Panc1 (cell line): ENCODE data around the gene CEP162. TPM values are rescaled to one million over a fixed set of nuclear protein-coding genes. Genes with fewer than 3 reads are reported as not detected.
"Not testable (repeated sequence)": the region's sequence is repeated elsewhere in the genome, so short reads cannot be mapped to it uniquely, and the experiment has no call there.

ENCODE experiments used
- ATAC-seq: fragments of 200-7000 bp; cut with Tn5 transposase; 2 replicates; pipeline ENCODE4 v1.9.1; 2020; ENCODE audit warnings: mild to moderate bottlenecking, moderate library complexity
- BruUV-seq: library from RNA; stranded (reverse); fragments of 400-500 nt; replicated peaks from 2 replicates; lab custom pipeline; 2021; lab: Mats Ljungman, UMichigan
- CTCF ChIA-PET: fragments of 300-600 bp; sonication (Branson Sonifier 250); formaldehyde crosslinking; loops from one replicate; lab custom pipeline; 2022; ENCODE audit warnings: antibody characterized with exemption; lab: Charles Lee
- POLR2A ChIA-PET: fragments of 300-600 bp; sonication (Branson Sonifier 250); formaldehyde crosslinking; loops from one replicate; lab custom pipeline; 2022; ENCODE audit warnings: antibody characterized with exemption; lab: Charles Lee
- DNase-seq: peaks from one replicate; pipeline ENCODE4 v3.0.0-alpha.2; 2010; ENCODE audit warnings: low read depth, low spot score
- H3K27ac ChIP-seq: 2 replicates; pipeline ENCODE4 v1.5.1; 2011; ENCODE audit warnings: mild to moderate bottlenecking, low read length, inconsistent platforms
- H3K27me3 ChIP-seq: fragments of 200-500 bp; sonication (Bioruptor generic); 2 replicates; pipeline ENCODE4 v1.6.0; 2014; ENCODE audit warnings: low read length, inconsistent platforms; ENCODE audit not compliant: control insufficient read depth, insufficient read depth
- H3K36me3 ChIP-seq: fragments of 200-500 bp; sonication (Bioruptor generic); 2 replicates; pipeline ENCODE4 v1.5.1; 2014; ENCODE audit warnings: inconsistent platforms, mild to moderate bottlenecking, low read length, moderate library complexity; ENCODE audit not compliant: control insufficient read depth, insufficient read depth
- H3K4me1 ChIP-seq: 2 replicates; pipeline ENCODE4 v1.5.1; 2011; ENCODE audit warnings: inconsistent platforms, mild to moderate bottlenecking, low read length, moderate library complexity; ENCODE audit not compliant: control insufficient read depth, insufficient read depth
- H3K4me3 ChIP-seq, 2 experiments: 2 replicates each; pipeline ENCODE4 v1.5.1; 2011 to 2012; ENCODE audit warnings: low read depth in 2 of 2, low read length in 2 of 2, mild to moderate bottlenecking in 2 of 2, inconsistent platforms in 1 of 2, moderate library complexity in 1 of 2
- H3K9me3 ChIP-seq: fragments of 200-500 bp; sonication (Bioruptor generic); 2 replicates; pipeline ENCODE4 v1.5.1; 2014; ENCODE audit warnings: low read depth, mild to moderate bottlenecking, inconsistent platforms, low read length, moderate library complexity; ENCODE audit not compliant: control insufficient read depth, insufficient read depth
- POLR2AphosphoS5 ChIP-seq: IDR thresholded peaks from 2 replicates; pipeline ENCODE4 v1.6.1; 2012; ENCODE audit warnings: mild to moderate bottlenecking, low read depth, low read length, moderate library complexity
- SIN3A ChIP-seq: IDR thresholded peaks from 2 replicates; pipeline ENCODE4 v1.6.1; 2012; ENCODE audit warnings: low read depth, mild to moderate bottlenecking, low read length, moderate library complexity, borderline replicate concordance; ENCODE audit not compliant: insufficient read depth
- TCF7L2 ChIP-seq: IDR thresholded peaks from 2 replicates; pipeline ENCODE4 v1.6.1; 2011; ENCODE audit warnings: mild to moderate bottlenecking, low read depth, low read length, inconsistent platforms
- in situ Hi-C: cut with HindIII; loops from 2 replicates; pipeline ENCODE4 v1.10.0; 2016; ENCODE audit warnings: low sequenced_read_pairs, low pct_unique_long_range_greater_than_20kb
- intact Hi-C: fragments of 100-400 bp; cut with micrococcal nuclease; formaldehyde crosslinking; loops from one replicate; pipeline ENCODE4 v1.10.0; 2022; ENCODE audit not compliant: unreplicated experiment
- total RNA-seq: library from RNA; stranded (reverse); gene quantifications from one replicate; pipeline ENCODE4 v1.2.1, GENCODE V29; 2021; ENCODE audit not compliant: unreplicated experiment
- TF ChIP-seq, protein P1 (sequence below): fragments of 450-650 bp; IDR thresholded peaks from 2 replicates; pipeline ENCODE4 v1.5.1; 2017; ENCODE audit warnings: mild to moderate bottlenecking
- TF ChIP-seq, protein P2 (sequence below), 2 experiments: IDR thresholded peaks; 2 replicates each; pipeline ENCODE4 v1.6.1; 2011 to 2012; ENCODE audit warnings: low read depth in 2 of 2, control low read depth in 1 of 2, low read length in 1 of 2, mild to moderate bottlenecking in 1 of 2, moderate library complexity in 1 of 2; ENCODE audit not compliant: insufficient read depth in 1 of 2

Gene CEP162
- total RNA-seq, 1 experiment from 2014 or later, result 5.3 TPM

DNA sequence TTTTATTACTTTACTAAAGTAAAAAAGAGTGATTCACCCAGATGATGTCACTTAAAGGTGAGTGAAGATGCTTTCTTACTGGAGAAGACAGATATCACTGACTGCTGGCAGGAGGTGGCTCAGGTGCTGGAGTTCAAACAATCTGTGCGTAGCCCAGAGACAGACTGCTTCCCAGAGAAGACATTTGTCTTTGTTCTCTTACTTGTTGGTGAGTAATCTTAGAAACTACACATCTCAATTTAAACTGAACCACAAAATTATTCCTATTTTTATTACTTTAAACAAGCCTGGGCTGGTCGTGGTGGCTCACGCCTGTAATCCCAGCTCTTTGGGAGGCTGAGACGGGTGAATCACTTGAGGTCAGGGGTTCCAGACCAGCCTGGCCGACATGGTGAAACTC, 92.2 kb downstream of the CEP162 start:
- no peak overlapping the region for H3K4me3 ChIP-seq
- POLR2A ChIA-PET, result no interaction called here
- no peak for DNase-seq
- TF ChIP-seq, protein P1, sequence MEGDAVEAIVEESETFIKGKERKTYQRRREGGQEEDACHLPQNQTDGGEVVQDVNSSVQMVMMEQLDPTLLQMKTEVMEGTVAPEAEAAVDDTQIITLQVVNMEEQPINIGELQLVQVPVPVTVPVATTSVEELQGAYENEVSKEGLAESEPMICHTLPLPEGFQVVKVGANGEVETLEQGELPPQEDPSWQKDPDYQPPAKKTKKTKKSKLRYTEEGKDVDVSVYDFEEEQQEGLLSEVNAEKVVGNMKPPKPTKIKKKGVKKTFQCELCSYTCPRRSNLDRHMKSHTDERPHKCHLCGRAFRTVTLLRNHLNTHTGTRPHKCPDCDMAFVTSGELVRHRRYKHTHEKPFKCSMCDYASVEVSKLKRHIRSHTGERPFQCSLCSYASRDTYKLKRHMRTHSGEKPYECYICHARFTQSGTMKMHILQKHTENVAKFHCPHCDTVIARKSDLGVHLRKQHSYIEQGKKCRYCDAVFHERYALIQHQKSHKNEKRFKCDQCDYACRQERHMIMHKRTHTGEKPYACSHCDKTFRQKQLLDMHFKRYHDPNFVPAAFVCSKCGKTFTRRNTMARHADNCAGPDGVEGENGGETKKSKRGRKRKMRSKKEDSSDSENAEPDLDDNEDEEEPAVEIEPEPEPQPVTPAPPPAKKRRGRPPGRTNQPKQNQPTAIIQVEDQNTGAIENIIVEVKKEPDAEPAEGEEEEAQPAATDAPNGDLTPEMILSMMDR, result no peak
- TF ChIP-seq TCF7L2, result no peak
- H3K9me3 ChIP-seq, result no peaks in the 10 kb centered on the region
- CTCF ChIA-PET, result no interaction called here
- no peaks in the 10 kb centered on the region for H3K4me1 ChIP-seq
- no peak for ATAC-seq
- no peaks in the 10 kb centered on the region for H3K36me3 ChIP-seq
- H3K27ac ChIP-seq, result no peak overlapping the region
- intact Hi-C loops, result no loop called here
- H3K27me3 ChIP-seq, result no peaks in the 10 kb centered on the region
- in situ Hi-C loops, result no loop called here
- no TSS peak for BruUV-seq

DNA sequence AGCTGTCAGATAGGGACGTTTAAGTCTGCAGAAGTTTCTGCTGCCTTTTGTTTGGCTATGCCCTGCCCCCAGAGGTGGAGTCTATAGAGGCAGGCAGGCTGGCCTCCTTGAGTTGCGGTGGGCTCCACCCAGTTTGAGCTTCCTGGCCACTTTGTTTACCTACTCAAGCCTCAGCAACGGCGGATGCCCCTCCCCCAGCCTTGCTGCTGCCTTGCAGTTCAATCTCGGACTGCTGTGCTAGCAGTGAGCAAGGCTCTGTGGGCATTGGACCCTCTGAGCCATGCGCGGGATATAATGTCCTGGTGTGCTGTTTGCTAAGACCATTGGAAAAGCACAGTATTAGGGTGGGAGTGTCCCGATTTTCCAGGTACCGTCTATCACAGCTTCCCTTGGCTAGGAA, 94.1 kb downstream of the CEP162 start:
- H3K9me3 ChIP-seq, POLR2A ChIA-PET, H3K4me3 ChIP-seq, DNase-seq, CTCF ChIA-PET, H3K4me1 ChIP-seq, ATAC-seq, H3K27ac ChIP-seq, intact Hi-C loops, H3K27me3 ChIP-seq, BruUV-seq, in situ Hi-C loops, H3K36me3 ChIP-seq: not testable (repeated sequence)

DNA sequence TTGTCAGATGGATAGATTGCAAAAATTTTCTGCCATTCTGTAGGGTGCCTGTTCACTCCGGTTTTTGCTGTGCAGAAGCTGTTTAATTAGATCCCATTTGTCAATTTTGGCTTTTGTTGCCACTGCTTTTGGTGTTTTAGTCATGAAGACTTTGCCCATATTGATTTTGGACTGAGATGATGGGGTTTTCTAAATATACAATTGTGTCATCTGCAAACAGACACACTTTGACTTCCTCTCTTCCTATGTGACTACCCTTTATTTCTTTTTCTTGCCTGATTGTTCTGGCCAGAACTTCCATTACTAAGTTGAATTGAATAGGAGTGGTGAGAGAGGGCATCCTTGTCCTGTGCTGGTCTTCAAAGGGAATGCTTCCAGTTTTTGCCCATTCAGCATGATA, 97.9 kb downstream of the CEP162 start:
- DNase-seq, H3K4me1 ChIP-seq, ATAC-seq, CTCF ChIA-PET, H3K9me3 ChIP-seq, POLR2A ChIA-PET, H3K4me3 ChIP-seq, H3K36me3 ChIP-seq, BruUV-seq, in situ Hi-C loops, H3K27ac ChIP-seq, H3K27me3 ChIP-seq, intact Hi-C loops: not testable (repeated sequence)

DNA sequence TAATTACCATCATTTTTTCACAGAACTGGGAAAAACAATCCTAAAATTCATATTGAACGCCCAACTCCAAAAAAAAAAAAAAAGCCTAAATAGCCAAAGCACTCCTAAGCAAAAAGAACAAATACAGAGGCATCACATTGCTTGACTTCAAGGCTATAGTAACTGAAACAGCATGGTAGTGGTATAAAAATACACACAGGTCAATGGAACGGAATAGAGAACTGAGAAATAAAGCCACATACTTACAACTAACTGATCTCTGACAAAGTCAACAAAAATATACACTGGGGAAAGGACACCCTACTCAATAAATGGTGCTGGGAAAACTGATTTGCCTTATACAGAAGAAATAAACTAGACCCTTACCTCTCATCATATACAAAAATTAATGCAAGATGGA, 104.3 kb downstream of the CEP162 start:
- DNase-seq (no peak), ATAC-seq (no peak)
- intact Hi-C loops, result no loop called here
- H3K27me3 ChIP-seq, result no peaks in the 10 kb centered on the region
- ChIA-PET CTCF (no interaction called here), POLR2A (no interaction called here)
- in situ Hi-C loops, result no loop called here
- no peaks in the 10 kb centered on the region for H3K36me3 ChIP-seq
- TF ChIP-seq, protein P1, result no peak
- TF ChIP-seq POLR2AphosphoS5 (no peak), TCF7L2 (no peak), SIN3A (no peak)
- TF ChIP-seq, protein P2, sequence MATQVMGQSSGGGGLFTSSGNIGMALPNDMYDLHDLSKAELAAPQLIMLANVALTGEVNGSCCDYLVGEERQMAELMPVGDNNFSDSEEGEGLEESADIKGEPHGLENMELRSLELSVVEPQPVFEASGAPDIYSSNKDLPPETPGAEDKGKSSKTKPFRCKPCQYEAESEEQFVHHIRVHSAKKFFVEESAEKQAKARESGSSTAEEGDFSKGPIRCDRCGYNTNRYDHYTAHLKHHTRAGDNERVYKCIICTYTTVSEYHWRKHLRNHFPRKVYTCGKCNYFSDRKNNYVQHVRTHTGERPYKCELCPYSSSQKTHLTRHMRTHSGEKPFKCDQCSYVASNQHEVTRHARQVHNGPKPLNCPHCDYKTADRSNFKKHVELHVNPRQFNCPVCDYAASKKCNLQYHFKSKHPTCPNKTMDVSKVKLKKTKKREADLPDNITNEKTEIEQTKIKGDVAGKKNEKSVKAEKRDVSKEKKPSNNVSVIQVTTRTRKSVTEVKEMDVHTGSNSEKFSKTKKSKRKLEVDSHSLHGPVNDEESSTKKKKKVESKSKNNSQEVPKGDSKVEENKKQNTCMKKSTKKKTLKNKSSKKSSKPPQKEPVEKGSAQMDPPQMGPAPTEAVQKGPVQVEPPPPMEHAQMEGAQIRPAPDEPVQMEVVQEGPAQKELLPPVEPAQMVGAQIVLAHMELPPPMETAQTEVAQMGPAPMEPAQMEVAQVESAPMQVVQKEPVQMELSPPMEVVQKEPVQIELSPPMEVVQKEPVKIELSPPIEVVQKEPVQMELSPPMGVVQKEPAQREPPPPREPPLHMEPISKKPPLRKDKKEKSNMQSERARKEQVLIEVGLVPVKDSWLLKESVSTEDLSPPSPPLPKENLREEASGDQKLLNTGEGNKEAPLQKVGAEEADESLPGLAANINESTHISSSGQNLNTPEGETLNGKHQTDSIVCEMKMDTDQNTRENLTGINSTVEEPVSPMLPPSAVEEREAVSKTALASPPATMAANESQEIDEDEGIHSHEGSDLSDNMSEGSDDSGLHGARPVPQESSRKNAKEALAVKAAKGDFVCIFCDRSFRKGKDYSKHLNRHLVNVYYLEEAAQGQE (IDR thresholded peaks at IDR 0.05; ENCODE audit: insufficient read depth in 1 of 2, low read depth in 2 of 2, low read length in 1 of 2), result no peak
- no peak overlapping the region for H3K27ac ChIP-seq
- H3K9me3 ChIP-seq, result no peaks in the 10 kb centered on the region
- no peaks in the 10 kb centered on the region for H3K4me1 ChIP-seq
- BruUV-seq, result no TSS peak
- no peak overlapping the region for H3K4me3 ChIP-seq
